ENCODE data around the gene SRGAP2B.
"Not testable (repeated sequence)": the region's sequence is repeated elsewhere in the genome, so short reads cannot be mapped to it uniquely, and the experiment has no call there.

Gene SRGAP2B

DNA sequence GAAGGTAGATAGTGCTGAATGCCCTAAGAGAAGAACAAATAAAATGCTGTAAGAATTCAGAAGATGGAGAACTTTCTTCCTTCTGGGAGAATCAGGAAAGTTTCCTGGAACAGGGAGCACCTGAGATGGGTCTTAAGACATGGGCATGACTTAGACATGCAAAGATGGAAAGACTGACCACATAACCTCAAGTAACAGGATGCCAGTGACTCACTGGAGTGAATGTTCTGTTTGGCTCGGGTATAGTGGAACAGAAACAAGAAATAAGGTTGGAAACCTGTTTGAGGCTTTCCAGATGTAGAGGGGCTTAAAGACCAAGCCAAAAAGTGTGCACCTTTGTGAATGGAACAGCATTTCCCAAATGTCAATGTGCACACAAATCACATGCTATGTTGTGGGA lies 102.2 kb downstream of the SRGAP2B start:
- not testable (repeated sequence) for DNase-seq

DNA sequence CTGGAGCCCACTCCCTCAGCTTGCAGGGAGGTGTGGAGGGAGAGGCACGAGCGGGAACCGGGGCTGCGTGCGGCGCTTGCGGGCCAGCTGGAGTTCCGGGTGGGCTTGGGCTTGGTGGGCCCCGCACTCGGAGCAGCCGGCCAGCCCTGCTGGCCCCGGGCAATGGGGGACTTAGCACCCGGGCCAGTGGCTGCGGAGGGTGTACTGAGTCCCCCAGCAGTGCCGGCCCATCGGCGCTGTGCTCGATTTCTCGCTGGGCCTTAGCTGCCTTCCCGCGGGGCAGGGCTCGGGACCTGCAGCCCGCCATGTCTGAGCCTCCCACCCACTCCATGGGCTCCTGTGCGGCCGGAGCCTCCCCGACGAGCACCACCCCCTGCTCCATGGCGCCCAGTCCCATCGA lies 104.5 kb downstream of the SRGAP2B start:
- not testable (repeated sequence) for DNase-seq

DNA sequence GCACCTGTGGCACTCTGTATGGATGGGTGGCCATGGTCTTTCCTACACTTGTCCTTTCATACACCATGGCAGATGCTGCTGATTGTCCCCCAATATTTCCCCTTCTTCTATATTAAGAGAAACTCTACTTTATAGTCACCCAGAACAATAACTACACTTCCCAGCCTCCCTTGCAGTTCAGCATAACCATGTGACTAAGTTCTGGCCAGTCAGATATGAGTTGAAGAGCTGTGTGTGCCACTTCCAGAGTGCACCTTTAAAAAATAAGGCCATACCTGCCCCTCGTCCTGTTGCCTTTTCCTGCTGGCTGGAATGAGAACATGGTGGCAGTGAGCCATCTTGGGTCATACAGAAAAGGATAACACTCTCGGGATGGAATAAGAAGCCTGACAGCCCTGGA lies 108.0 kb downstream of the SRGAP2B start:
- DNase-seq = not testable (repeated sequence)

DNA sequence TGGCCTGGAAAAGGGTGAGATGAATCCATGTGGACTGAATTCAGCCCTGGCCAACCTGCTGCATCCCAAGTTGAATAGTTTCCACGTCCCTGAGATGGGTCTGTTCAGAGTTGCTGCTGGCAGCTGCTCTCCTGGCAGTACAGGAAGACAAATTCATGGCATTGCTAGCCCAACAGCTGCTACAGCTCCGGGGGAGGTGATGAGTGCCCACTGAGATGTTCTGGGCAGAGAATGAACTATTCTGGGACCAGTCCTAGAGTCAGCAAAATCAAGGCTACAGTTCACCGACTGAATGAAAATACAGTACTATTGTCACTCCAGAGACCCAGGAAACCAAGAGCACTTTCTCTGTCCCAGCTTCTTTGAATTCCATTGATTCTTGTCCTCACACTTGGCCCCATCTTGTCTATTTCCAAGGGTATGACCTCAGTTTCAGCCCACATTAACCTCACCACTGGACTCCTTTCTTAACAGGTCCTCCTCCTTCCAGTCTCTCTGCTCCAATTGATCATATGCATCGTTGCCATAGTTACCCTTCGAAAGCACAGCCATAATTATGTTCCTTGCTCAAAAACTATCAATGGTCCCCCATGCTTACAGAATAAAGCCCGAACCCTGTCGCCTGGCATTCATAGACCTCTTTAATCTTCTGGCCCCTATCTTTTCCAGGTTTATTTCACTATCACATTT lies 108.8 kb downstream of the SRGAP2B start:
- DNase-seq = not testable (repeated sequence)

DNA sequence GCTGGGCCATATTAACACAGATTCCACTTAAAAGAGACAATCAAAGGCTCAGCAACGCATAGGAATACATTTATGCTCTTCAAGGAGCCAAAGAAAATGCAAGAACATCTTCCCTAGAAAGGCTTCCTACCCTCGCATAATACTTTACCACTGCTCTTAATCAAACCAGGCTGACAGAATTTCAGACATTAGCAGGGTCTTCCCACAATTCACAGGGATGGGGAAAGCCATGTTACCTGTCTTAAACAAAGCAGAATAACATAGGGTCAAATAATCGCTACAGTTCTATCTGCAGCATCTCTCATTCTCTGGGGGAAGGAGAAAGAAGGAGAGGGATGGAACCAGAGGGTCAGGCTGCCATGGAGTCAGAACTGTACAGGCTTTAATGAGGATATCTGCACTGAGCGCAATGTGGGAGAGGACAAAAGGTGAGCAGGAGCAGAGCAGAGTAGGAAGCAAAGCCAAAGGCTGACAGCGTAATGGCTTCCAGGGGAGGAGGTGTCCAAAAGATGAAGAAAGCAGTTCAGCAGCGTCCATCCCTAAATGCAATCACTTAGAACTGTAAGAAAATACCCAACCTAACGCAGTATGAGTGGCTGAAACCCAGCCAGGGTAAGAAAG lies 109.5 kb downstream of the SRGAP2B start:
- not testable (repeated sequence) for DNase-seq

DNA sequence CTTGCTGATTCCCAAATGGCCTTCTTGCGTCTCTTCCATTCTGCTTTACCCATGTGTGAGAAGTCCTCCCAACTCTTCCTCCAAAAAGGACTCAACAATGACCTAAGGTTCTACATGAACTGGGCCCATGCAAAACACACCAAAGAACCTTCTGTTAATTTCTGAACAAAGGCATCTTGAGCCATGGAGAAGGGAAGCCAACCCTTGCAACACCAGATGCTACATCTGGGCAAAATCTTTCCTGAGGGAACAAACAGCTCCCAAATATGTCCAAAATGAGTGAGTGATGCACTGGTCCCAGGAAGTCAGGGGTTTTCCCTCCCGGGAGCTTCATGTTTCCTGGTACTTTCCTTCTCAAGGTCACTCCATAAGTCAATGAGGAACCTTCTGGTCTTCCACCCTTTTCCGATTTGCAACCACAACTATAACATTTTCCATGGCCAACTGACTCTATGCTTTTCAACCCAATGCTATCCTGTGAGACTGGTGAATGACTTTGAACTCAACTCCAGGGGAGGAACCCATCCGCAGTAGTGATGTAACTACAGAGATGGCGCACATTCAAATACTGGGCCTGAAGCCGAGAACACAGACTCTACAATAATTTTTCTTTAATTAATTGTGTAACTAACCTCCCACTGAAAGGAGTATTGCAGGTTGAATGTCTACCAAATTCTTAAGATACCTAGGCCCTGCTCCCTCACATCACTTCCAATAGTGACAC lies 112.2 kb downstream of the SRGAP2B start:
- not testable (repeated sequence) for DNase-seq

DNA sequence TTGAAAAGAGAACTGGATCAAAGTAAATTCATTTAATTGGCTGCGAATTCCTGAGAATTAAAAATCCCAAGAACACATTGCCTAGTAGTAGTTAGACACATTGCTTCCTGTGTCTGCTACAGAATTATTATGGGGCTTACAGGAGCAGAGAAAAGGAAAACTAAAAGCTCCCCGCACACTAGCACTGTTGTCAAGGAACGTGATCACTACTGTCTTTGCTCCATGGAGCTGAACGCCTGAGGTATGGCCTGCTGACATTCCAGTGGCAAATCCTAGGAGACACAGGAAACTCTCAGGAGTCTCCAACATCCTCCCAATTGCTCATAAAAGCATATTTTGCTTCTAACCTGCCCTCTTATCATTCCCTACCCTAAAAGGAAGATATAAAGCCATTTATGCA lies 114.0 kb downstream of the SRGAP2B start:
- not testable (repeated sequence) for DNase-seq

DNA sequence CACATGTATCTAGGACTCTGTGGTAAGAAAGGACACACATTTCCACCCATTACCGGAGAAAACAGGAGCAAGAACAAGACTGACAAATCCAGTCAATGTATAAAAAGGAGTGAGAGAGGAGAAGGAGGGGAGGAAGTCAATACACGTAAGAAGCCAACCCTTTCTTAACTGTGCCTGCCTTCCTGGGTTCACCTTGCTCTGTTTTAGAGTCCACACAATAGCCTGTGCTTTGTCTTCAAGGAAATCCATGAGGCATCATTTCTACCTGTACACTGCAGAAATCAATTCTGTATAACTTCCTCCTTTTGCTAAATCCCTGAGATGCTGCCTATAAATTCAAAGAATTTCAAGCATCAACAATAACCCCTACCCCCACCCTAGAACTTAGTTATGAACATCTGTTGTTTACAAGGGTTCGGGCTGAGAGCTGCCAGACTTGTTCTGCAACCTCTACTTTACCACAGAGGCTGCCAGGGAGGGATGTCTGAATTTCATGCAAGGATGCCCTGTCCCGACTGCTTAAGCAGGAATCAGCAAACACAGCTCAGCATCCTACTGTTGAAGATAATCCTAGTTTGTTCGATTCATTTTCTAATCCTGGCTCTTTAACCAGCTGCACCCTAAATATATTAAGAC lies 115.0 kb downstream of the SRGAP2B start:
- not testable (repeated sequence) for DNase-seq

DNA sequence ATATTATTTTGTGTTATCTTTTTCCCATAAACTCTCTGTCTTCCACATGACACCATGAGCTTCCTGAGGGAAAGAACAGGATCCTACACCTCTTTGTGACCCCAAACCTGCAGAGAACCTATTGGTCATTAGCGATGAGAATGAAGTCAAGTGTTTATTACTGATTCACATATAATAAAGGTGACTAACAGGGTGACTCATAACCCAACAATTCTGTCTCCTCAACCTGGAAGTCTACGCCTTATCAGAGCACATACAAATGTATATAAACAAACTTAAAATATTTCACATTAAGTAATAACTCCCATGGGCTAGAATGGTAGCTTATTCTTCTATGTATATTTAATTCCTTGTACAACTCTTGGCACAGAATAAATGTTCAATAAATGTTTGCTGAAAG lies 117.3 kb downstream of the SRGAP2B start:
- DNase-seq = not testable (repeated sequence)

DNA sequence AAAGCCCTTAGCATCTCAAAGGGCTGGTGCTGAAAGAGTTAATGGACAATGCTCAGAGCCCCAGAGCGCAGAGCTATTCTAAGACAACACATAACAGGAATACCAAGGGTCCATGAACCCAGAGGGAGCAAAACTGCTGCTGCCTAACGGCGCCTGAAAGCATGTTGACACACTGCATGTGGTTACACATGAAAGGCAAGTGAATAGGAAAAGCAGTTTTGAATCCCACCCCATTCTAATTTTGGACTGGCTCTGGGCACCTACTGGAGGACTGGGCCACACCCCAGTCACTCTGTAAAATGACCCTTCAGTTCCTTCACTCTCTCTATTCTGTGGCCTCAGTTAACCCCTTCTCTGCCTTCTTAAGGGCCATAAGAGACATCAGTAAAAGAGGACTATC lies 123.2 kb downstream of the SRGAP2B start:
- DNase-seq = not testable (repeated sequence)

DNA sequence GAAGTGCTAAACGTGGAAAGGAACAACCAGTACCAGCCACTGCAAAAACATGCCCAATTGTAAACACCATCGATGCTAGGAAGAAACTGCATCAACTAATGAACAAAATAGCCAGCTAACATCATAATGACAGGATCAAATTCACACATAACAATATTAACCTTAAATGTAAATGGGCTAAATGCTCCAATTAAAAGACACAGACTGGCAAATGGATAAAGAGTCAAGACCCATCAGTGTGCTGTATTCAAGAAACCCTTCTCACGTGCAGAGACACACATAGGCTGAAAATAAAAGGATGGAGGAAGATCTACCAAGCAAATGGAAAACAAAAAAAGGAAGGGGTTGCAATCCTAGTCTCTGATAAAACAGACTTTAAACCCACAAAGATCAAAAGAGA lies 128.6 kb downstream of the SRGAP2B start:
- DNase-seq = not testable (repeated sequence)

DNA sequence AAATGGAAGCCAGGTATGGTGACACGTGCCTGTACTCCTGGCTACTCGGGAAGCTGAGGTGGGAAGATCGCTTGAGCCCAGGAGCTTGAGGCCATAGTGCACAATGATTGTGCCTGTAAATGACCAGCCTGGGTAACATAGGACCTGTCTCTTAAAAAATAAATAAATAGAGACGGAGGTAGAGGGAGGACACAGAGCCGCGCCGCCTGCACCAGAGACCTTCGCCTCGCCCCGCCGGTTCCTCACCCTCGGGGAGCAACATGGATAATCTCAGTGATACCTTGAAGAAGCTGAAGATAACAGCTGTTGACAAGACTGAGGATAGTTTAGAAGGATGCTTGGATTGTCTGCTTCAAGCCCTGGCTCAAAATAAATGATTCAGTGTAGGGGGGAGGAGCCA lies 130.4 kb downstream of the SRGAP2B start:
- DNase-seq = not testable (repeated sequence)

DNA sequence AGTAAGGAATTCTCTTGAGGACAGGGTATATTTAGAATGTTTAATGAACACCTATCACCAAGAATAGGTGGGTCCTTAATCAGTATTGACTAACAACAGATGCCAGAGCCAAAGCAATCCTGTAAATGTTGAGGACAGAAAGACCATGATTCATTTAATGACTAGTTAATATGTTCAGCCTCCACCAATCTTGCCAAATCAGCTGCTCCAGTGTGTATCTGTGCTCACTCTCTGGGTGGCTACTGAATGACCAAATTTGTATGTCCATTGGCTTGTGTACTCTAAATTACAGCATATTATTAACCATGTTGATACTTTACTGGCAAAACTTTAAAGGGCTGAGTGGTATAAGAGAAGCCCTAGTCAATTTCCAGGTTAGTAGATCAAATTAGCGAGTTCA lies 130.9 kb downstream of the SRGAP2B start:
- DNase-seq = not testable (repeated sequence)

DNA sequence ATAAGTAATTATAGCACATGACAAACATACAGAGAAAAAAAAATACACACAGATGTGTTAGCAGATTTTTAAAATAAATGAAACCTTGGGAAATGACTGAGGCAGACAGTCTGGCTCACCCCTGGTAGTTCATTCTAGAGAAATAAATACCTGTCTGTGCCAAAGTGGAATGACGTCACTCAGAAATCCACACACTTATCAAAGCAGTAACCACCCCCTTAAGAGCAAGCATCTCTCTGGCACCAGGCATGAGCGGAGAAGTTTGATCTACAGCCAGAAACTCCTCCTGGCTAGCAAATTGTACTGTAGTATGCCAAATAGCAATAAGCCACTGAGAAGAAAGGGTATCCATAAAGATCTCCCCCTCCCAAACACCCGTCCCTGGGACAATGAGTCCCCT lies 131.6 kb downstream of the SRGAP2B start:
- DNase-seq = not testable (repeated sequence)

DNA sequence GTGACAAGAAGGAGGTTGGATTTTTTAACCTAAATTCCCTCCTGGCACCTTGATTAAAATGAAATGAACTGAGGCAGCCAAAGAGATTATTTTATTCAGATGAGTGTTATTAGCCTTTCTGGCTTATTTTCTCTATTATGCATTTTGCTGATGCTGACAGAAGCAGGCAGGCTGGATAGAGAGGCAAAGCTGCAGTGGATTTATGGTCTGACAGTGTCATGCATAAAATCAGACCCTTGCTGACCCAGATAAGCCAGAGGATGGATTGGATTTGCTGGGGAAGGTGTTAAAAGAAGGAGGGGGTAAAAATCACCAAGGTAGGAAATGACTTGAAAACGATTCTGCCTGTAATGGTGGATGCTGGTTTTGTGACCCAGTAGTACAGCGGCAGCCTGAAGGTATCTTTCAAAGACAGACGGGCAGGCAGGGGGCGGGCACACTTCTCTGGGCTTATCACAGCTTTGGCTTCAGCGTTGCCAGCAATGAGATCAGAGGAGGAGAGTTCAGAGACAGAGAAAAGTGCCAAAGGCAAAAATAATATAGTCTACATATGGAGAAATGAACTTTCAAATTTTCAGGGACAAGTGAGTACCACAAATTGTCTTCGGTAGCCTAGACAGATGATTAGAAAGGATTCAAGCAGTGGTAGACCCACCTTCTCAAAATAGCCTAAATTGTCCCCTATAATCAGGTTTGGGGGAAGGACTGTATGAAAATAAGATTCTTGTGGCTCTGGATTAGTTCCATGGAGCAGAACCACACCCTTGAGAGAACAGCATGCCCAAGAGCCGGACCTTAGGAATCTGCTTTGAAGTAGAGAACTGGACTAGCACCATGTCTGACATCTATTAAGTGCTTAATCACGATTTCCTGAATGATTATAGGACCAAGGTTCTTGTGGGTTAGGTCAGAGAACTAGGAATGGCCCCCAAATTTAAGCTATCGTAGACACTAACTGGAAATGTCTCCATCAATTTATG lies 133.2 kb downstream of the SRGAP2B start:
- not testable (repeated sequence) for DNase-seq

DNA sequence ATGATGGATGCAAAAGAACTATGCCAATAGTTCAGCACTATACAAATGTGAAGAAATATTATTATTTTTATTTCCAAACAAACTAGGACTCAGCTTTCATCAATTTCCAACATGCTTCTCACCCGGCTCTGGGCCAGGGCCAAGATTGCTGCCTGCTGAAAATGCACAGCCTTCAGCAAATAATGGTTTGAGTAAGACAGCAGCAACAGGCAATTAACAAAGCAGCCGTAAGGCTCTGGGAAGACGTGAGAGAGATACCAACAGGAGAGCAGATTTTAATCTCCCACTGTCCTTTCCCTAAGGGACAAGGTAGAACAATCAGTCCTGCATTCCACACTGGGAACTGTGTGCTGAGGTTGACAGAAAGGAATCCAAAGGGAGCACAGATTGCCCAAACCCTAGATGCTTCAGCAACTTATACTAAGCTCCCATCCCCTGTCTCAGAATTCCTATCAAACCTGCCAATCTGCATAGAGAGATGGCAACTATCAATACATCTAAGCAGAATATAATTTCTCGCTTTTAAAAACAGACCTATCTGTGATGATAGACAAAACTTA lies 134.1 kb downstream of the SRGAP2B start:
- DNase-seq = not testable (repeated sequence)

DNA sequence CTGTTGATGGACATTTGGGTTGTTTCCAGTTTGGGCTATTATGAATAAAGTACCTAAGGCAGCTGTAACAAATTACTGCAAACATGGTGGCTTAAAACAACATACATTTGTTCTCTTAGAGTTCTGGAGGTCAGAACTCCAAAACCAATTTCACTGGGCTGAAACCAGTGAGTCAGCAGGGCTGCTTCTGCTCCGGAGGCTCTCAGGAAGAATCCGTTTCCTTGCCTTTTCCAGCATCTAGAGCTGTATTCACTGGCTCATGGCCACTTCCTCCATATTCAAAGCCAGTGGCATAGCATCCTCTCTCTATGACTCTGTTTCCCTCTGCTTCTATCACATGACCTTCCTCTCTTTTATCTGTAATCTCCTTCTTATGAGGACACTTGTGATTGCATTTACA lies 146.7 kb downstream of the SRGAP2B start:
- not testable (repeated sequence) for DNase-seq

DNA sequence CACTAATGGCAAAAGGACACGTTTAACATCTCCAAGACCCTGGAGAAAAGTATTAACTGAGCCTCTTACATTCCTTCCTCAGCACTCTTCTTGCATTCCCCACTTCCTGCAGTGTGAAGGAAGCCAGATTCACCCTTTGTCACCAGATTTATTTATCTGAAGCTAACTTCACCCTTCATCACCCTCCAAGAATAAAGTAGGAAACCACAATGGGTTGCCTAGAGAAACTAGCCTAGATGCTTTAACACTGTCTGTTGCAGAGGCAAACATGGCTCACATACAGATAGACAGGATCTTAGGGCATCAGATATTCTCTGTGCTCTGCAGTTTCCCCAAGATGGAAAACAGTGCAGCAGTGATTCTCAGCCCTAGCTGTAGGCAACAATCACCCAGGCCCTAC lies 147.6 kb downstream of the SRGAP2B start:
- DNase-seq = not testable (repeated sequence)

DNA sequence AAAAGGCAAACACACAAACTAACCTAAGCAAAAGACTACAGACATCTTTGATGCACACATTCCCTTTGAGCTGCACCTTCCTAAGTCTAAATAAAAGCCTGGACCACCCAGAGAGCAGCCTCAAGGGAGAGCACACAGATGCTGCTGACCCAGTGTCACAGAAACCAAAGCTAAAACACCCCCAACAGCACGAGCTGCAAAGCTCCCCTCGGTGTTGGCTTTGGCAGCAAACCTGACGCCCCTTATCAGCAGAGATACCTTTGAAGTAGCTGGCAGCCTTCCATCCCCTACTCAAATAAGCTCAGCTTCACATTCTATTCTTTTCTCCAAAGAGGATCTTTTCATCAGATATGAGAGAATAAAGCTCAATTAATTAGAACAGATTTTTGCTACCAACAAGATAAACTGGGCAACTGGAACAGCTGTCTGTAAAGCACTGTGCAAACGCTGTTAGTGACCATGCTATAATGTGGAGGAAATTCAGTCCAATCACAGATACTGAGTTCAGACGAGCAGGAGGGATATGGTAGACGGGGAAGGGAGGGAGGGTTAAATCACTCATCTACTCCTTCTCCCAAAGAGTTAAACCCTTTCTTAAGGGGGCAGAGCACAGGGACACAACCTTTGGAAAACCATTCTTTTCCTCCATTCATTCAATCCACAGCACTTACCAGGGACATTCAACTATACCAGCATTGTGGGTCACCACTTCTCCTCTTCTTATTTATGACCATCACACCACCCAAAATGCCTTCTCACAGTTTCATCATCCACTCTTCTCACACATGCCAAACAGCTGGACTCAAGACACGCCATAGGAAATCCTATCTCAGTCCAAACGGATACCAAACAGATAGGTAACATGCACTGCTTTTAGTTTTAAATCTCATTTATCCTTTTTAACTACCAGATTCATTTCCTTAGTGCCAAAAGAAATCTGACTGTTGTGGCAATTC lies 148.3 kb downstream of the SRGAP2B start:
- not testable (repeated sequence) for DNase-seq

DNA sequence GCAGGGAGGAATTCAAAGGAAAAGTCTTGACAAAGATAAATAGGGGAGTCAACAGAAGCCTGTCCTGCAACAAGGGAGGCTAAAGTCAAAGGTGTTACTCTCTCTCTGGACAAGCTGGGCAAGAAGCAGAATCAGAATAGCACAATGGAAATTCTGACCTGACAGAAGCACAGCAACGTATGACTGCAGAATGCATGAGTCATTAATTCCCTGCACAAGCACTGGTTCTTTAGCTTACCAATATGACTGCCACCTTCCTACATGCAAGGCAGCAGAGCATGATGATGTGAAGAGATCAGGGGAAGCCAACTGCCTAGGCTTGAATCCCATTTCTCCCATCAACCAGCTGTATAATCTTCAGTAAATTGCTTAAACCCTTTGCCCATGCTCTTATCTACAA lies 153.4 kb downstream of the SRGAP2B start:
- DNase-seq = not testable (repeated sequence)

DNA sequence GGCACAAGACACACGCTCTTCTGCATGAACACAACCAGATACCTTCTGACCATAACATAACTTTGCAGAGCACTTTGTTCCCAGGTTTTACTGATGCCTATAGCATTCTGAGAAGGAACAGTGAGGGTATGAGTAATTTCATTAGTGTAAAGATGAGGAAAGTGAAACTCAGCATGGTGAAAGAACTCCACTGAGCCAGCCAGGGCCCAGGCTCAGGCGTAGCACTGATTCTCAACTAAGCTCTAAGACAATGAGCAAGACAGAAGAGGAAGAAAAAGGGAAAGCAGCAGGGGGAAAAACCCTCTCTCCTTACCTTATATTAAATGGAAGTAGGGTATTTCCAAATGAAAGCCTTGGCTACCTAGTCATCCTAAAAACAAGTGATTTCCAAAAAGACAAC lies 155.1 kb downstream of the SRGAP2B start:
- DNase-seq = not testable (repeated sequence)
